CD4-positive, alpha-beta T cell treated with Interleukin-10 for 1 hour (primary cell): ENCODE measurements around the gene NOP10.
A peak's percentile ranks its signal among the peaks of the same experiment; 100 is the strongest.
"Not testable (repeated sequence)": the region's sequence is repeated elsewhere in the genome, so short reads cannot be mapped to it uniquely, and the experiment has no call there.

ENCODE experiments used
- DNase-seq: peaks from one replicate; pipeline ENCODE4 v3.0.0-alpha.2; 2020

Gene NOP10

DNA sequence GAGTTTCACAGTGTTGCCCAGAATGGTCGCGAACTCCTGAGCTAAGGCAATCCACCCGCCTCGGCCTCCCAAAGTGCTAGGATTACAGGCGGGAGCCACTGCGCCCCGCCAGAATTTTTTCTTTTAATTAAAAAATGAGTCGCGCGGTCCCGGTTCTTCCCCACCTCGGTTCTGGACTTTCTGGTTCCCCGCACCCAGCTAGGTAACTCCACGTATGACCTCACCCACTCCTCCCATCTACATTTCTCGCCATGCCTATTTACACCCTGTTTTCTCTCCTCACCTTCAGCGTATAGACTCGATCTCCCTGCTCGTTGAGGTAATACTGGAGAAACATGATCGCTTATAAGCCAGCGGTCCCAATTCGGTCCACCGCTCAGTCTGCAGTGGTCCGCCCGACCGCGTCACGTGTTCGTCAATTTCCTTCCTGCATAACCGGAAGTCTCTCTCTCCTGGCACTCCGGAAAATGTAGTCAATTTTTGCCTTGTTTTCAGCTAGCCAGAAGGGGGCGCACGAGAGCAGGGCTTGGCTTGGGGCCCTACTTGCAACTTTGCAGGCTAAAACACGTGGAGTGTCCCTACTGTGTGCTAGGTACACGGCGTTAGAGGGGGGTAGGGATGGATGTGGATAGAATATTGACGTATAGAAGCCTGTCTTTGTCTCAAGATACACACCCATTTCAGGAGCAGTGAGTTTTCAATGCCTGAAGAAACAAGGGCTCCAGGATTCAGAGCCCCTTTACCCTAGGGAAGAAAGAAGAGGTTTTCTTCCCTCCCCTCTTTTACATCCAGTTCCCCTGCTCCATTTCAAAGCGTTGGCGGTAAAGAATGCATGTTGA lies at the start of gene NOP10, which contains the start of gene NUTM1:
TSS of gene NOP10 (minus strand) at position 400 of the 839 bp plus-strand sequence. CDS start at position 337, 63 bp downstream.
TSS of gene NUTM1 (plus strand) at position 579 of the 839 bp plus-strand sequence. CDS start 382 bp downstream, outside the sequence.
- DNase-seq, result peak; percentile 95

DNA sequence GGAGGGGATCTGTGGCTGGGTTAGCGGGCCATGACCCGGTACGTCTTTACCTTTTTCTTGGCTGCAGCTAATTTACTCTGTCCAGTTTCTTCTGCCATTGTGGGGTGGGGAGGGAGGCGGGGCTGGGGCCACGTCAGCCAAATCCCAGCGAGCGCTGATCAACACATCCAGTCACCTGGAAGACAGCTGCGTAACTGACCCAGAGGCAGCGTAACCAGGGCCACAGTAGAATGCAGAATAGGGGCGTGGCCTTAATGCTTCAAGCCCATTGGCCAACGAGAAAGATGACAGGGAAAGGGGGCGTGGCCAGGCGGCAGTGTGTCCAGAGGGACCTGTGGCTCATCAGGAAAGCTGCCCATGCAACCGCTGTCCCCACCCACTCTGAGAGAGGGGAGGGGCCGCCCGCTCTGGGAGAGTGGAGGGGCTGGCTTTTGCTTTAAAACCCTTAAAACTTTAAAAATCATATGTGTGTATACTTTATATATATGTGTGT lies 46.7 kb upstream of the NOP10 start:
- DNase-seq, result not testable (repeated sequence)

- DNase-seq, result not testable (repeated sequence)
Observed at GRCh38 chr15:34381829-34382521, 39.0 kb upstream of the NOP10 start.

DNA sequence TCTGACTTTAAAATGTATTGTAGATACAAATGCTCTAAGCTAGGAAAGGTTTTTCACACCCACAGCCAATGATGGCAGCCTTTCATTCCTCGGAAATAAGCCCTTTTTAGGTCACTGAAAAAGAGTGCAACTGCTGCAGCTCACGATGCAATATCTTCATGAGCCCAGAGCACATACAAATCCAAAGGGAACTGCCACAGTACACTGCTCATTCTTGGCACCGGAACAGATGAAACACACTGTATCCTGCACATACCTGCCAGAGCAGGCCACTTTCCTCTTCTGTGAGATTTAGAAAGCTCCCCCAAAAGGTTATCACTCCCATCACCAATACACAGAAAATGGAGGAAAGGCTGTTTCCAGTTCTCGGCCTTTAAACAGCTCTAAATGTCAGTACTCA lies 37.6 kb upstream of the NOP10 start:
- not testable (repeated sequence) for DNase-seq

GRCh38 chr15:34376856-34377255 lies 33.9 kb upstream of the NOP10 start:
- DNase-seq, result no peak

GRCh38 chr15:34375541-34375940 lies 32.6 kb upstream of the NOP10 start:
- DNase-seq, result not testable (repeated sequence)

GRCh38 chr15:34374816-34375215 lies 31.9 kb upstream of the NOP10 start:
- no peak for DNase-seq

DNA sequence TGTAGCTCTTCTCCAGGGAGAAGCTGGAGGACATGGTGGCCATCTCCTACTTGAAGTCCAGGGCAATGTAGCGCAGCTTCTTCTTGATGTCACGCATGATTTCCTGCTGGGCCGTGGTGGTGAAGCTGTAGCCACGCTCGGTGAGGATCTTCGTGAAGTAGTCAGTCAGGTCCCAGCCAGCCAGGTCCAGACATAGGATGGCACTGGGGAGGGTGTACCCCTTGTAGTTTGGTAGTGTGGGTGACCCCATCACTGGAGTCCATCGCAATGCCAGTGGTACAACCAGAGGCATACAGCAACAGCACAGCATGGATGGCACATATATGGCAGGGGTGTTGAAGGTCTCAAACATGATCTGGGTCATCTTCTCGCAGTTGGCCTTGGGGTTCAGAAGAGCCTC lies 31.0 kb upstream of the NOP10 start:
- no peak for DNase-seq

DNA sequence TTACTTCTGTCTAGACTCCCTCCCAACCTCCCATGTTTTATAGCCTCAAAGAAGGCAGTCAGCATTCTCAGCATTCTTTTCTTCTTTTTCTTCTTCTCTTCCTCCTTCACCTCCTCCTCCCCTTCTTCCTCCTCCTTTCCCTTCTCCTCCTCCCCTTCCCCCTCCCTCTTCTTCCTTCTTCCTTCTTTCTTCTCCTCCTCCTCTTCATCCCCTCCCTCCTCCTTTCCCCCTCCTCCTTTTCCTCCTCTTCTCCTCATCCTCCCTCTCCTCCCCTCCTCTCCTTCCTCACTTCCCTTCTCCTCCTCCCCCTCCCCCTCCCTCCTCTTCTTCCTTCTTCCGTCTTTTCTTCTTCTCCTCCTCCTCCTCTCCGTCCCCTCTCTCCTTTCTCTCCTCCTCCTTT lies 27.7 kb upstream of the NOP10 start:
- no peak for DNase-seq

- no peak for DNase-seq
Observed at GRCh38 chr15:34370129-34370528, 27.2 kb upstream of the NOP10 start.

- DNase-seq, result peak; percentile 92
Observed at GRCh38 chr15:34367101-34368081, 24.5 kb upstream of the NOP10 start, which contains the start of gene LPCAT4. LPCAT4 (minus strand) TSS chr15:34367196; CDS start chr15:34367100, 96 bp downstream.

- DNase-seq, result peak; percentile 47
Observed at GRCh38 chr15:34366271-34367065, 23.5 kb upstream of the NOP10 start.

GRCh38 chr15:34365836-34366235 lies 22.9 kb upstream of the NOP10 start:
- no peak for DNase-seq

GRCh38 chr15:34365091-34365825 lies 22.3 kb upstream of the NOP10 start:
- peak; percentile 9 for DNase-seq

- DNase-seq, result no peak
Observed at GRCh38 chr15:34364041-34364440, 21.1 kb upstream of the NOP10 start.

- DNase-seq, result no peak
Observed at GRCh38 chr15:34362047-34362773, 19.3 kb upstream of the NOP10 start.

- DNase-seq, result no peak
Observed at GRCh38 chr15:34361278-34361677, 18.3 kb upstream of the NOP10 start.

GRCh38 chr15:34360298-34360697 lies 17.4 kb upstream of the NOP10 start:
- no peak for DNase-seq

GRCh38 chr15:34359416-34359815 lies 16.5 kb upstream of the NOP10 start:
- DNase-seq, result no peak

- no peak for DNase-seq
Observed at GRCh38 chr15:34358948-34359347, 16.0 kb upstream of the NOP10 start.
